GM12891 (cell line): ENCODE results near the gene IL1RAP.

Experiments
- POLR2A ChIP-seq: IDR thresholded peaks from 2 replicates; pipeline ENCODE4 v1.6.1; 2011; ENCODE audit warnings: low read depth, low read length, control low read depth
- TAF1 ChIP-seq: IDR thresholded peaks from 2 replicates; pipeline ENCODE4 v1.6.1; 2011; ENCODE audit warnings: low read depth, low read length, control low read depth

GRCh38 chr3:190676481-190676880 is 162.6 kb downstream of the IL1RAP start:
- TF ChIP-seq POLR2A (no peak), TAF1 (no peak)
